Measurements from ENCODE around the gene MUC12. TPM values are rescaled to one million over a fixed set of nuclear protein-coding genes. Genes with fewer than 3 reads are reported as not detected.
"Not testable (repeated sequence)": the region's sequence is repeated elsewhere in the genome, so short reads cannot be mapped to it uniquely, and the experiment has no call there.

Gene MUC12
- total RNA-seq, 1 donor from 2014 or later, result not detected

- Mint-ChIP-seq H3K9me3 (ENCODE audit: unreplicated experiment) (peaks cover 5% of the 10 kb centered on the region), H3K4me3 (ENCODE audit: unreplicated experiment) (no peak overlapping the region), H3K27ac (ENCODE audit: unreplicated experiment) (no peak overlapping the region), H3K36me3 (ENCODE audit: unreplicated experiment) (no peaks in the 10 kb centered on the region), H3K4me1 (ENCODE audit: unreplicated experiment) (no peaks in the 10 kb centered on the region), H3K27me3 (ENCODE audit: unreplicated experiment) (peaks cover 6% of the 10 kb centered on the region)
- no peak for DNase-seq (ENCODE audit: extremely low spot score, unreplicated experiment)
- no peak for TF ChIP-seq CTCF (IDR thresholded peaks at IDR 0.05)
Observed at GRCh38 chr7:100933734-100934133, 35.6 kb upstream of the MUC12 start.

- not testable (repeated sequence) for H3K36me3 Mint-ChIP-seq (ENCODE audit: unreplicated experiment); H3K9me3 Mint-ChIP-seq (ENCODE audit: unreplicated experiment); DNase-seq (ENCODE audit: extremely low spot score, unreplicated experiment); H3K27ac Mint-ChIP-seq (ENCODE audit: unreplicated experiment); H3K27me3 Mint-ChIP-seq (ENCODE audit: unreplicated experiment); H3K4me1 Mint-ChIP-seq (ENCODE audit: unreplicated experiment); H3K4me3 Mint-ChIP-seq (ENCODE audit: unreplicated experiment)
Observed at GRCh38 chr7:100935381-100935780, 34.0 kb upstream of the MUC12 start.

GRCh38 chr7:100936167-100936566 lies 33.2 kb upstream of the MUC12 start:
- not testable (repeated sequence) for H3K36me3 Mint-ChIP-seq (ENCODE audit: unreplicated experiment); DNase-seq (ENCODE audit: extremely low spot score, unreplicated experiment); H3K4me1 Mint-ChIP-seq (ENCODE audit: unreplicated experiment); H3K9me3 Mint-ChIP-seq (ENCODE audit: unreplicated experiment); H3K27me3 Mint-ChIP-seq (ENCODE audit: unreplicated experiment); H3K27ac Mint-ChIP-seq (ENCODE audit: unreplicated experiment); H3K4me3 Mint-ChIP-seq (ENCODE audit: unreplicated experiment)

- H3K27ac Mint-ChIP-seq (ENCODE audit: unreplicated experiment), result no peak overlapping the region
- no peak overlapping the region for H3K4me3 Mint-ChIP-seq (ENCODE audit: unreplicated experiment)
- TF ChIP-seq CTCF (IDR thresholded peaks at IDR 0.05), result no peak
- no peaks in the 10 kb centered on the region for H3K4me1 Mint-ChIP-seq (ENCODE audit: unreplicated experiment)
- H3K9me3 Mint-ChIP-seq (ENCODE audit: unreplicated experiment), result no peaks in the 10 kb centered on the region
- H3K36me3 Mint-ChIP-seq (ENCODE audit: unreplicated experiment), result no peaks in the 10 kb centered on the region
- DNase-seq (ENCODE audit: extremely low spot score, unreplicated experiment), result no peak
- peaks cover 7% of the 10 kb centered on the region for H3K27me3 Mint-ChIP-seq (ENCODE audit: unreplicated experiment)
Observed at GRCh38 chr7:100942045-100942774, 27.2 kb upstream of the MUC12 start.

GRCh38 chr7:100943693-100944092 lies 25.7 kb upstream of the MUC12 start:
- no peaks in the 10 kb centered on the region for H3K36me3 Mint-ChIP-seq (ENCODE audit: unreplicated experiment)
- H3K4me3 Mint-ChIP-seq (ENCODE audit: unreplicated experiment), result no peak overlapping the region
- no peaks in the 10 kb centered on the region for H3K9me3 Mint-ChIP-seq (ENCODE audit: unreplicated experiment)
- no peak for TF ChIP-seq CTCF (IDR thresholded peaks at IDR 0.05)
- no peak for DNase-seq (ENCODE audit: extremely low spot score, unreplicated experiment)
- H3K27me3 Mint-ChIP-seq (ENCODE audit: unreplicated experiment), result peaks cover 7% of the 10 kb centered on the region
- no peak overlapping the region for H3K27ac Mint-ChIP-seq (ENCODE audit: unreplicated experiment)
- no peaks in the 10 kb centered on the region for H3K4me1 Mint-ChIP-seq (ENCODE audit: unreplicated experiment)

- H3K36me3 Mint-ChIP-seq (ENCODE audit: unreplicated experiment), result no peaks in the 10 kb centered on the region
- no peaks in the 10 kb centered on the region for H3K9me3 Mint-ChIP-seq (ENCODE audit: unreplicated experiment)
- H3K27ac Mint-ChIP-seq (ENCODE audit: unreplicated experiment), result no peak overlapping the region
- no peak overlapping the region for H3K4me3 Mint-ChIP-seq (ENCODE audit: unreplicated experiment)
- no peak for TF ChIP-seq CTCF (IDR thresholded peaks at IDR 0.05)
- peaks cover 9% of the 10 kb centered on the region for H3K27me3 Mint-ChIP-seq (ENCODE audit: unreplicated experiment)
- no peaks in the 10 kb centered on the region for H3K4me1 Mint-ChIP-seq (ENCODE audit: unreplicated experiment)
- no peak for DNase-seq (ENCODE audit: extremely low spot score, unreplicated experiment)
Observed at GRCh38 chr7:100944138-100944537, 25.2 kb upstream of the MUC12 start.
